ENCODE results near the gene HID1. TPM values are rescaled to one million over a fixed set of nuclear protein-coding genes. Genes with fewer than 3 reads are reported as not detected.
A peak's percentile ranks its signal among the peaks of the same experiment; 100 is the strongest.

Gene HID1
- total and polyA plus RNA-seq, 9 of the 15 experiments (the other 6 are each of a cell fraction or from before 2014, with no cell fraction given) = 0.14 to 2.1 (median 0.54) TPM; not detected in 2

GRCh38 chr17:74987418-74987908, 14.9 kb upstream of the HID1 start, which contains the start of gene CDR2L (continued):
- TF ChIP-seq RBM25 (IDR thresholded peaks at IDR 0.05; ENCODE audit: low read depth, low read length, severe bottlenecking) (peak; percentile 37), ZNF76 (CRISPR knock-in tag; IDR thresholded peaks at IDR 0.05; ENCODE audit: borderline replicate concordance) (0 out of 2 replicates have a peak, but pooled peaks have one; percentile 29), HMGN3 (IDR thresholded peaks at IDR 0.05; ENCODE audit: borderline replicate concordance, extremely low read depth, insufficient read length, low read depth, low read length) (peak; percentile 83), HNRNPLL (IDR thresholded peaks at IDR 0.05; ENCODE audit: low read depth, low read length, poor library complexity, severe bottlenecking) (peak; percentile 63), GABPA (tag; conservative IDR thresholded peaks at IDR 0.05; ENCODE audit: low read depth) (no peak), CCNT2 (IDR thresholded peaks at IDR 0.05; ENCODE audit: borderline replicate concordance, extremely low read depth, insufficient read length, low read depth, low read length) (peak; percentile 65), FOS (IDR thresholded peaks at IDR 0.05; ENCODE audit: extremely low read depth, insufficient read length) (peak; percentile 27), GABPB2 (CRISPR knock-in tag; conservative IDR thresholded peaks at IDR 0.05) (no peak), CXXC5 (CRISPR knock-in tag; IDR thresholded peaks at IDR 0.05) (peak; percentile 54), KDM2B (CRISPR knock-in tag; IDR thresholded peaks at IDR 0.05) (peak; percentile 94; the same call in 1 of the 2 replicates), ZBTB11 (CRISPR knock-in tag; IDR thresholded peaks at IDR 0.05) (peak in 1 of 3 experiments; percentile 8; a peak in 1 of 6 replicates), TCF7 (IDR thresholded peaks at IDR 0.05; ENCODE audit: borderline replicate concordance) (no peak)
- TF ChIP-seq, protein P1, sequence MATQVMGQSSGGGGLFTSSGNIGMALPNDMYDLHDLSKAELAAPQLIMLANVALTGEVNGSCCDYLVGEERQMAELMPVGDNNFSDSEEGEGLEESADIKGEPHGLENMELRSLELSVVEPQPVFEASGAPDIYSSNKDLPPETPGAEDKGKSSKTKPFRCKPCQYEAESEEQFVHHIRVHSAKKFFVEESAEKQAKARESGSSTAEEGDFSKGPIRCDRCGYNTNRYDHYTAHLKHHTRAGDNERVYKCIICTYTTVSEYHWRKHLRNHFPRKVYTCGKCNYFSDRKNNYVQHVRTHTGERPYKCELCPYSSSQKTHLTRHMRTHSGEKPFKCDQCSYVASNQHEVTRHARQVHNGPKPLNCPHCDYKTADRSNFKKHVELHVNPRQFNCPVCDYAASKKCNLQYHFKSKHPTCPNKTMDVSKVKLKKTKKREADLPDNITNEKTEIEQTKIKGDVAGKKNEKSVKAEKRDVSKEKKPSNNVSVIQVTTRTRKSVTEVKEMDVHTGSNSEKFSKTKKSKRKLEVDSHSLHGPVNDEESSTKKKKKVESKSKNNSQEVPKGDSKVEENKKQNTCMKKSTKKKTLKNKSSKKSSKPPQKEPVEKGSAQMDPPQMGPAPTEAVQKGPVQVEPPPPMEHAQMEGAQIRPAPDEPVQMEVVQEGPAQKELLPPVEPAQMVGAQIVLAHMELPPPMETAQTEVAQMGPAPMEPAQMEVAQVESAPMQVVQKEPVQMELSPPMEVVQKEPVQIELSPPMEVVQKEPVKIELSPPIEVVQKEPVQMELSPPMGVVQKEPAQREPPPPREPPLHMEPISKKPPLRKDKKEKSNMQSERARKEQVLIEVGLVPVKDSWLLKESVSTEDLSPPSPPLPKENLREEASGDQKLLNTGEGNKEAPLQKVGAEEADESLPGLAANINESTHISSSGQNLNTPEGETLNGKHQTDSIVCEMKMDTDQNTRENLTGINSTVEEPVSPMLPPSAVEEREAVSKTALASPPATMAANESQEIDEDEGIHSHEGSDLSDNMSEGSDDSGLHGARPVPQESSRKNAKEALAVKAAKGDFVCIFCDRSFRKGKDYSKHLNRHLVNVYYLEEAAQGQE (IDR thresholded peaks at IDR 0.05; ENCODE audit: borderline replicate concordance) = peak; percentile 55; the same call in 1 of the 2 replicates
- TF ChIP-seq, protein P1 (CRISPR knock-in tag; IDR thresholded peaks at IDR 0.05; ENCODE audit: low read depth) = no peak
